Loucy (cell line): Measurements from ENCODE around the gene XDH.

Experiments used
- H2AFZ ChIP-seq: fragments of 200-600 bp; sonication (generic); 2 replicates; pipeline ENCODE4 v1.6.0; 2016; ENCODE audit warnings: antibody characterized with exemption, mild to moderate bottlenecking, low read length, moderate library complexity
- H3F3A ChIP-seq: fragments of 200-600 bp; 2 replicates; pipeline ENCODE4 v1.6.0; 2016; ENCODE audit warnings: antibody characterized with exemption, low read depth, mild to moderate bottlenecking
- H3K27me3 ChIP-seq: fragments of 200-600 bp; sonication (generic); 2 replicates; pipeline ENCODE4 v1.6.1; 2014; ENCODE audit warnings: low read length, mild to moderate bottlenecking; ENCODE audit not compliant: insufficient read depth, poor library complexity, severe bottlenecking
- H3K36me3 ChIP-seq: fragments of 200-600 bp; sonication (generic); 2 replicates; pipeline ENCODE4 v1.6.1; 2016; ENCODE audit warnings: low read length; ENCODE audit not compliant: insufficient read depth
- H3K4me1 ChIP-seq: fragments of 200-600 bp; sonication (generic); 2 replicates; pipeline ENCODE4 v1.5.1; 2014; ENCODE audit warnings: low read length, mild to moderate bottlenecking; ENCODE audit not compliant: insufficient read depth, poor library complexity, severe bottlenecking
- H3K4me2 ChIP-seq: fragments of 200-600 bp; sonication (generic); 2 replicates; pipeline ENCODE4 v1.6.0; 2014; ENCODE audit warnings: antibody characterized with exemption, low read length, low read depth, mild to moderate bottlenecking; ENCODE audit not compliant: poor library complexity, severe bottlenecking
- H3K4me3 ChIP-seq: fragments of 200-600 bp; sonication (generic); 2 replicates; pipeline ENCODE4 v1.5.1; 2014; ENCODE audit warnings: low read length, mild to moderate bottlenecking, mixed read lengths; ENCODE audit not compliant: poor library complexity, severe bottlenecking
- H3K79me2 ChIP-seq: fragments of 200-600 bp; sonication (generic); 2 replicates; pipeline ENCODE4 v1.6.1; 2014; ENCODE audit warnings: low read length; ENCODE audit not compliant: insufficient read depth
- H3K9ac ChIP-seq: fragments of 200-600 bp; sonication (generic); 2 replicates; pipeline ENCODE4 v1.6.0; 2014; ENCODE audit warnings: mild to moderate bottlenecking, low read depth, low read length, moderate library complexity; ENCODE audit not compliant: poor library complexity, severe bottlenecking
- H3K9me2 ChIP-seq: fragments of 200-600 bp; sonication (generic); replicated peaks from 2 replicates; pipeline ENCODE4 v1.6.1; 2016; ENCODE audit warnings: low read depth, low read length, mixed read lengths
- H3K9me3 ChIP-seq: fragments of 200-600 bp; sonication (generic); 2 replicates; pipeline ENCODE4 v1.6.1; 2014; ENCODE audit warnings: mild to moderate bottlenecking, antibody characterized with exemption, low read length, low read depth; ENCODE audit not compliant: insufficient read depth
- H4K20me1 ChIP-seq: fragments of 200-600 bp; sonication (generic); 2 replicates; pipeline ENCODE4 v1.6.0; 2014; ENCODE audit warnings: antibody characterized with exemption, low read length, mild to moderate bottlenecking; ENCODE audit not compliant: insufficient read depth, poor library complexity, severe bottlenecking
- EZH2phosphoT487 ChIP-seq: fragments of 200-600 bp; IDR thresholded peaks from 2 replicates; pipeline ENCODE4 v1.6.1; 2018; ENCODE audit warnings: antibody characterized with exemption, mild to moderate bottlenecking, moderate library complexity, borderline replicate concordance
- TF ChIP-seq, protein P1 (sequence below): fragments of 200-600 bp; sonication (generic); conservative IDR thresholded peaks from 2 replicates; pipeline ENCODE4 v1.5.1; 2014; ENCODE audit warnings: mild to moderate bottlenecking, antibody characterized with exemption, low read length

The XDH gene

DNA sequence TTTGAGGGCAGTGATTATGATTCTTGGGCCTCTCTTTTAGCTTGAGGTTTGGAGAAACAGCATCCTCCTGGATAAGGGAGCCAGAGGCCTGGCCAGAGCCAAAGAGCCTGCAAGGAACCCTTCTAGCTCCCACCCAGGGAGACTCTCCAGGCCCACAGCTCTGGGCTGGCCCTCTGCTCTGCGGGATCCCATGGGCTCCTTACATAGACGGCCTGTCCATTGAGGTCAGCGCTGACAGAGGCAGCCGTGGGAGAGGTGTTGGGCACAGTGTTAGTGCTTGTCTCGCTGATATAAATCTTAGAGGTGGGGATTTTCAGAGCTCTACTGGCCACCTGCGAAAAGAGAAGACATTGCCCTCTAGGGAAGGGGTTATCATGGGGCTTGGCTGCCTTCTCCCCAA, 67.2 kb downstream of the XDH start:
- H3K9ac ChIP-seq = no peak overlapping the region
- no peaks in the 10 kb centered on the region for H3K79me2 ChIP-seq
- H3K36me3 ChIP-seq = no peaks in the 10 kb centered on the region
- H3K9me3 ChIP-seq = no peaks in the 10 kb centered on the region
- no peaks in the 10 kb centered on the region for H3K27me3 ChIP-seq
- no peak overlapping the region for H3K4me2 ChIP-seq
- TF ChIP-seq, protein P1, sequence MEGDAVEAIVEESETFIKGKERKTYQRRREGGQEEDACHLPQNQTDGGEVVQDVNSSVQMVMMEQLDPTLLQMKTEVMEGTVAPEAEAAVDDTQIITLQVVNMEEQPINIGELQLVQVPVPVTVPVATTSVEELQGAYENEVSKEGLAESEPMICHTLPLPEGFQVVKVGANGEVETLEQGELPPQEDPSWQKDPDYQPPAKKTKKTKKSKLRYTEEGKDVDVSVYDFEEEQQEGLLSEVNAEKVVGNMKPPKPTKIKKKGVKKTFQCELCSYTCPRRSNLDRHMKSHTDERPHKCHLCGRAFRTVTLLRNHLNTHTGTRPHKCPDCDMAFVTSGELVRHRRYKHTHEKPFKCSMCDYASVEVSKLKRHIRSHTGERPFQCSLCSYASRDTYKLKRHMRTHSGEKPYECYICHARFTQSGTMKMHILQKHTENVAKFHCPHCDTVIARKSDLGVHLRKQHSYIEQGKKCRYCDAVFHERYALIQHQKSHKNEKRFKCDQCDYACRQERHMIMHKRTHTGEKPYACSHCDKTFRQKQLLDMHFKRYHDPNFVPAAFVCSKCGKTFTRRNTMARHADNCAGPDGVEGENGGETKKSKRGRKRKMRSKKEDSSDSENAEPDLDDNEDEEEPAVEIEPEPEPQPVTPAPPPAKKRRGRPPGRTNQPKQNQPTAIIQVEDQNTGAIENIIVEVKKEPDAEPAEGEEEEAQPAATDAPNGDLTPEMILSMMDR = no peak
- no peaks in the 10 kb centered on the region for H4K20me1 ChIP-seq
- H3K9me2 ChIP-seq = no peaks in the 10 kb centered on the region
- H3K4me3 ChIP-seq = no peak overlapping the region
- no peak overlapping the region for H2AFZ ChIP-seq
- no peaks in the 10 kb centered on the region for H3K4me1 ChIP-seq
- no peaks in the 10 kb centered on the region for H3F3A ChIP-seq

DNA sequence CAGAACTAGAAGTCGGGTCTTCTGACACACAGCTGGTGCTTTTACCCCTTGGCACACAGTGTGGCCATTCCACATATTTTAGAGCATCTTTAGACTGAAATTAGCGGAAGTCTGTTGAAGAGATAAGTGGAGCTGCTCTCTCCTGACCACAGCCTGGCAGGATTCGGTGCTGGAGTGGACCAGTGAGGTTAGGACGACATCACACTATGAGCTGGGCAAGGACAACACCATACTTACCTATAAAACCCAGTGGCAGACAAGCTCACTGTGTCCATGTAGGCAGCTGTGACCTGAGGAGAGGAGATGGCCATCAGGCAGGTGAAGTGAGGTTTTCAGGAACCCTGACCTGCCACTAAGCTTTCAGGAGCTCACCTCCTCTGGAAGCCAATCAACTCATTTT, 70.1 kb downstream of the XDH start:
- Histone ChIP-seq H3K4me1 (no peaks in the 10 kb centered on the region), H3K9ac (no peak overlapping the region), H2AFZ (no peak overlapping the region), H3K4me2 (no peak overlapping the region), H3K27me3 (no peaks in the 10 kb centered on the region), H3K79me2 (no peaks in the 10 kb centered on the region), H4K20me1 (no peaks in the 10 kb centered on the region), H3F3A (no peaks in the 10 kb centered on the region), H3K36me3 (no peaks in the 10 kb centered on the region), H3K9me3 (no peaks in the 10 kb centered on the region), H3K4me3 (no peak overlapping the region), H3K9me2 (no peaks in the 10 kb centered on the region)
- TF ChIP-seq, protein P1 = no peak
- TF ChIP-seq EZH2phosphoT487 = no peak

GRCh38 chr2:31341351-31341750, 73.2 kb downstream of the XDH start:
- no peak for TF ChIP-seq EZH2phosphoT487
- TF ChIP-seq, protein P1 = no peak
- Histone ChIP-seq H3K4me2 (no peak overlapping the region), H3K4me3 (no peak overlapping the region), H2AFZ (no peak overlapping the region), H3K9me3 (no peaks in the 10 kb centered on the region), H3K36me3 (no peaks in the 10 kb centered on the region), H4K20me1 (no peaks in the 10 kb centered on the region), H3K27me3 (no peaks in the 10 kb centered on the region), H3K4me1 (no peaks in the 10 kb centered on the region), H3F3A (no peaks in the 10 kb centered on the region), H3K9ac (no peak overlapping the region), H3K9me2 (no peaks in the 10 kb centered on the region), H3K79me2 (no peaks in the 10 kb centered on the region)
